A549 (cell line): ENCODE measurements around the gene IP6K3.

ENCODE experiments used
- CTCF ChIP-seq: fragments of >200 bp; sonication (Bioruptor Twin); formaldehyde crosslinking; IDR thresholded peaks from 3 replicates; pipeline ENCODE4 v1.5.1; 2016
- EP300 ChIP-seq, 2 experiments: fragments of >200 bp; sonication (Bioruptor Twin); formaldehyde crosslinking; IDR thresholded peaks; 2 replicates in 1 of 2; 3 replicates in 1 of 2; pipeline ENCODE4 v1.6.1; 2016 to 2017
- FOSB ChIP-seq: fragments of 250-450 bp; sonication (Bioruptor Pico); IDR thresholded peaks from 2 replicates; pipeline ENCODE4 v1.5.0; 2020; ENCODE audit warnings: mild to moderate bottlenecking, moderate library complexity
- HDAC2 ChIP-seq: fragments of 200-600 bp; sonication (generic); IDR thresholded peaks from 2 replicates; pipeline ENCODE4 v1.6.1; 2016
- MAX ChIP-seq: IDR thresholded peaks from 2 replicates; pipeline ENCODE4 v1.6.1; 2012

GRCh38 chr6:33786736-33787135 lies 40.0 kb upstream of the IP6K3 start:
- no peak for TF ChIP-seq EP300 (IDR thresholded peaks at IDR 0.05)
- no peak for TF ChIP-seq MAX
- TF ChIP-seq CTCF: no peak
- no peak for TF ChIP-seq FOSB (CRISPR knock-in tag)
- no peak for TF ChIP-seq HDAC2
